ENCODE results near the gene UMPS.

UMPS gene

DNA sequence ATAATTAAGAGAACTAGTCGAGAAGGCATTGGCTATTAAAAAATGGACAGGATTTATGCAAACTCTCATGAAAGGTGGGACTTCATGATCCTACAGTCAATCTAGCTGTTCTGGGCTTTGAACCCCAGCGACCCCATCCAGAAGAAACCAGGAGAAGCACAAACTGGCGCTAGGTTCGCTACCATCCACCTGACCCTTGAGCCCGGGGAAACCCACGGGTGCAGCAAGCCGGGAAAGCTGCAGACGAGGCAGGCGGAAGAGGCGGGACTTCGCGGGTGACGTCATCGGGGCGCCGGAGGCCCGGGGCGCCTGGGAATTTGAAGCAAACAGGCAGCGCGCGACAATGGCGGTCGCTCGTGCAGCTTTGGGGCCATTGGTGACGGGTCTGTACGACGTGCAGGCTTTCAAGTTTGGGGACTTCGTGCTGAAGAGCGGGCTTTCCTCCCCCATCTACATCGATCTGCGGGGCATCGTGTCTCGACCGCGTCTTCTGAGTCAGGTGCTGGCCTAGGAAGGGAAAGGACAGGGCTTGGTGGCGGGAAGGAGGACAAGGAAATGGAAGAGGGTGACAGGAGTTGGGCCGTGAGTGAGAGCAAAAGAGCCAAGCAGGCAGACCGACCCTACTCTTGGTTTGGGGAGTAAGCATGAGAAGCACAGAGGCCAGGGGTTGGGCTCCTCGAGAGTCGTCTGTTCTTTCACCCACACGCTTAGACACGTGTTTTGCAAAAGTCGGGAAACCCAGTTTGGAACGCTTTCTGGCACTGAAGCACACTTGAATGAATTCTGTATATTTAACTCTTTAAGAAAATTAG, at the start of gene UMPS:
Gene UMPS (plus strand): TSS at position 324 of the 812 bp plus-strand sequence. CDS start 20 bp downstream, at position 344.
- peak within 1 kb of the TSS; percentile 77 to 82 for H3K9ac ChIP-seq (ENCODE audit: low read depth in 1 of 2, low read length in 2 of 2)
- no peaks in the 10 kb centered on the region for H3K9me3 ChIP-seq (ENCODE audit: control insufficient read depth in 1 of 2, low read length in 2 of 2)
- no peaks in the 10 kb centered on the region for H3K36me3 ChIP-seq (ENCODE audit: control insufficient read depth in 1 of 2, insufficient read depth in 2 of 2, low read length in 2 of 2)
- peaks cover 20 to 22% of the 10 kb centered on the region in 2 donors for H3K4me1 ChIP-seq (ENCODE audit: control insufficient read depth in 1 of 2, insufficient read depth in 2 of 2, low read length in 2 of 2)
- H3K4me3 ChIP-seq (ENCODE audit: low read depth in 1 of 2, low read length in 2 of 2): peak within 1 kb of the TSS; percentile 89 to 93
- H3K27me3 ChIP-seq (ENCODE audit: control insufficient read depth in 1 of 2, insufficient read depth in 2 of 2, low read length in 2 of 2): peaks cover 0 to 6% of the 10 kb centered on the region in 2 donors
- H3K27ac ChIP-seq (ENCODE audit: low read depth, low read length): peak within 1 kb of the TSS; percentile 13

GRCh38 chr3:124680521-124680920, 49.7 kb upstream of the UMPS start:
- no peaks in the 10 kb centered on the region for H3K27me3 ChIP-seq (ENCODE audit: control insufficient read depth in 1 of 2, insufficient read depth in 2 of 2, low read length in 2 of 2)
- H3K4me3 ChIP-seq (ENCODE audit: low read depth in 1 of 2, low read length in 2 of 2): no peak overlapping the region
- H3K36me3 ChIP-seq (ENCODE audit: control insufficient read depth in 1 of 2, insufficient read depth in 2 of 2, low read length in 2 of 2): peaks cover 6 to 33% of the 10 kb centered on the region in 2 donors
- peaks cover 0 to 5% of the 10 kb centered on the region in 2 donors for H3K4me1 ChIP-seq (ENCODE audit: control insufficient read depth in 1 of 2, insufficient read depth in 2 of 2, low read length in 2 of 2)
- no peak overlapping the region for H3K27ac ChIP-seq (ENCODE audit: low read depth, low read length)
- no peaks in the 10 kb centered on the region for H3K9me3 ChIP-seq (ENCODE audit: control insufficient read depth in 1 of 2, low read length in 2 of 2)
- H3K9ac ChIP-seq (ENCODE audit: low read depth in 1 of 2, low read length in 2 of 2): no peak overlapping the region

DNA sequence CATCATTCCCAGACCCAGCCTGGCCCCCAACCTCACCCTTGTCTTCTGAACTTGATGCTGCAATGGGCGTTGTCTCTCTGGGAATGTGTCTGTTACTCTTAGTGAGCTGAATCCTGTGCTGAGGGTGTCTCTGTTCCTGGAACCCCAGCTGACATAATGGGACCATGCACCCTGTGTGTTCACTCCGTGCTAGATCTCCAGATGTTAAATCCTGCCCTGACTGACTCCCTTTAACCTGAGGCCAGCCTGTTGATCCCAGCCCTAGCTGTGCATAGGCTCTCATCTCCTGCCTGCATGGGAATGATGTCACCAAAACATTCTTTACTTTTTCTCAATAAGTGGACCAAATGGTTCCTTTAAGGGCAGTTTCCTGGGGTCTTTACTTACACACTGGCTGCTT, 48.0 kb upstream of the UMPS start:
- no peaks in the 10 kb centered on the region for H3K27me3 ChIP-seq (ENCODE audit: control insufficient read depth in 1 of 2, insufficient read depth in 2 of 2, low read length in 2 of 2)
- H3K4me1 ChIP-seq (ENCODE audit: control insufficient read depth in 1 of 2, insufficient read depth in 2 of 2, low read length in 2 of 2): peaks cover 5 to 9% of the 10 kb centered on the region in 2 donors
- no peak overlapping the region for H3K4me3 ChIP-seq (ENCODE audit: low read depth in 1 of 2, low read length in 2 of 2)
- H3K36me3 ChIP-seq (ENCODE audit: control insufficient read depth in 1 of 2, insufficient read depth in 2 of 2, low read length in 2 of 2): peaks cover 3 to 16% of the 10 kb centered on the region in 2 donors
- no peaks in the 10 kb centered on the region for H3K9me3 ChIP-seq (ENCODE audit: control insufficient read depth in 1 of 2, low read length in 2 of 2)
- H3K27ac ChIP-seq (ENCODE audit: low read depth, low read length): no peak overlapping the region
- no peak overlapping the region for H3K9ac ChIP-seq (ENCODE audit: low read depth in 1 of 2, low read length in 2 of 2)

GRCh38 chr3:124684459-124684858, 45.8 kb upstream of the UMPS start:
- H3K27ac ChIP-seq (ENCODE audit: low read depth, low read length): no peak overlapping the region
- H3K4me1 ChIP-seq (ENCODE audit: control insufficient read depth in 1 of 2, insufficient read depth in 2 of 2, low read length in 2 of 2): peaks cover 5 to 9% of the 10 kb centered on the region in 2 donors
- no peak overlapping the region for H3K4me3 ChIP-seq (ENCODE audit: low read depth in 1 of 2, low read length in 2 of 2)
- no peak overlapping the region for H3K9ac ChIP-seq (ENCODE audit: low read depth in 1 of 2, low read length in 2 of 2)
- peaks cover 0 to under 1% of the 10 kb centered on the region in 2 donors for H3K36me3 ChIP-seq (ENCODE audit: control insufficient read depth in 1 of 2, insufficient read depth in 2 of 2, low read length in 2 of 2)
- no peaks in the 10 kb centered on the region for H3K9me3 ChIP-seq (ENCODE audit: control insufficient read depth in 1 of 2, low read length in 2 of 2)
- no peaks in the 10 kb centered on the region for H3K27me3 ChIP-seq (ENCODE audit: control insufficient read depth in 1 of 2, insufficient read depth in 2 of 2, low read length in 2 of 2)

DNA sequence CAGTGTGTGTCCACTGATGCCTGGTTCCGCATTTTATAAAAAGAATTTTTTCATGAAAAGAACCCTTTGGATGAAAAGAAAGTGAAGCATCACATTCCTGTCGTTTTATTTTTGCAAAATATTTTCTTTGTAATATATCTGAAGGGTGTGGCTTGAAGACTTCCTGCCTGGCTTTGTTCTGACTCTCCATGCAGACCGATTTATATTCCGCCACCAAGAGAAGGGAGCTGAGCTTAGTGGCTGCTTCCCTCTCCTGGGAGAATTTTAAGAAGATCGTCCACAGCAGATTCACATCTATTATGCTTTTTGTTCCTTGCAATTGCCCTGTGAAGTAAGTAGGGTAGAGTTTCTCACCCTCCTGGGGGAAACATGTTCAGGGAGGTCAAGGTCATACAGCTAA, 45.2 kb upstream of the UMPS start:
- Histone ChIP-seq H3K27me3 (ENCODE audit: control insufficient read depth in 1 of 2, insufficient read depth in 2 of 2, low read length in 2 of 2) (no peaks in the 10 kb centered on the region), H3K9me3 (ENCODE audit: control insufficient read depth in 1 of 2, low read length in 2 of 2) (no peaks in the 10 kb centered on the region), H3K27ac (ENCODE audit: low read depth, low read length) (no peak overlapping the region), H3K9ac (ENCODE audit: low read depth in 1 of 2, low read length in 2 of 2) (no peak overlapping the region), H3K4me3 (ENCODE audit: low read depth in 1 of 2, low read length in 2 of 2) (no peak overlapping the region), H3K36me3 (ENCODE audit: control insufficient read depth in 1 of 2, insufficient read depth in 2 of 2, low read length in 2 of 2) (no peaks in the 10 kb centered on the region), H3K4me1 (ENCODE audit: control insufficient read depth in 1 of 2, insufficient read depth in 2 of 2, low read length in 2 of 2) (peaks cover 5 to 9% of the 10 kb centered on the region in 2 donors)

GRCh38 chr3:124685481-124685880, 44.8 kb upstream of the UMPS start:
- Histone ChIP-seq H3K36me3 (ENCODE audit: control insufficient read depth in 1 of 2, insufficient read depth in 2 of 2, low read length in 2 of 2) (no peaks in the 10 kb centered on the region), H3K27ac (ENCODE audit: low read depth, low read length) (no peak overlapping the region), H3K4me3 (ENCODE audit: low read depth in 1 of 2, low read length in 2 of 2) (no peak overlapping the region), H3K9ac (ENCODE audit: low read depth in 1 of 2, low read length in 2 of 2) (no peak overlapping the region), H3K9me3 (ENCODE audit: control insufficient read depth in 1 of 2, low read length in 2 of 2) (no peaks in the 10 kb centered on the region), H3K4me1 (ENCODE audit: control insufficient read depth in 1 of 2, insufficient read depth in 2 of 2, low read length in 2 of 2) (peaks cover 5 to 9% of the 10 kb centered on the region in 2 donors), H3K27me3 (ENCODE audit: control insufficient read depth in 1 of 2, insufficient read depth in 2 of 2, low read length in 2 of 2) (no peaks in the 10 kb centered on the region)

DNA sequence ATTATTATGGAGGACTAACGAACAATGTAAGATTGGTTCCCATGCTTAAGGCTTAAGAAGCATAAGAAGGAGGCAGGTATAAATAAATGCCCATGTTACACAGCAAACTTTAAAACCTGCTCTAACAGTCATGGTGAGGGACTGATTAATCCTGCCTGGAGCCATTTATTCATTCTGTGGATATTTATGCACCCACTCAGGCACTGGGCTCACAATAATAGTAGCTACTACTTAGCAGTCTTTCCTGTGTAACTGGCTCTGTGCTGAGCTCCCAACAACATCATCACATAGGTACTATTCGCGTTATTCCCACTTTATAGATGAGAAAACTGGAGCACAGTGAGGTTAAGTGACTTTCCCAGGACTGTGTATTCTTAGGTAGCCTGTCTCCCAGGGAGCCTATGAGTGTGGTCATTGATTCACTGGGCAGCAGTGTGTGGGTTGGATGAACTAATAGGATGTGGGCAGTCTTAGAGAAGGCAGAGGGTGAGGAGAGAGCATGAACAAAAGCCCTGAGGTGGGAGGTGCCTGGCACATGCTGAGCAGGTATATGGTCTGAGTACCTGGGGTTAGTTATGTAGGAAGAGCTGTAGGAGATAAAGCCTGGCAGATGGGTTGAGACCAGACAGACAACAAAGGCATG, 44.1 kb upstream of the UMPS start:
- H3K27ac ChIP-seq (ENCODE audit: low read depth, low read length): no peak overlapping the region
- no peak overlapping the region for H3K4me3 ChIP-seq (ENCODE audit: low read depth in 1 of 2, low read length in 2 of 2)
- H3K36me3 ChIP-seq (ENCODE audit: control insufficient read depth in 1 of 2, insufficient read depth in 2 of 2, low read length in 2 of 2): no peaks in the 10 kb centered on the region
- no peaks in the 10 kb centered on the region for H3K9me3 ChIP-seq (ENCODE audit: control insufficient read depth in 1 of 2, low read length in 2 of 2)
- H3K9ac ChIP-seq (ENCODE audit: low read depth in 1 of 2, low read length in 2 of 2): no peak overlapping the region
- no peaks in the 10 kb centered on the region for H3K27me3 ChIP-seq (ENCODE audit: control insufficient read depth in 1 of 2, insufficient read depth in 2 of 2, low read length in 2 of 2)
- H3K4me1 ChIP-seq (ENCODE audit: control insufficient read depth in 1 of 2, insufficient read depth in 2 of 2, low read length in 2 of 2): peaks cover 5 to 9% of the 10 kb centered on the region in 2 donors

- no peak overlapping the region for H3K9ac ChIP-seq (ENCODE audit: low read depth in 1 of 2, low read length in 2 of 2)
- H3K4me3 ChIP-seq (ENCODE audit: low read depth in 1 of 2, low read length in 2 of 2): no peak overlapping the region
- H3K9me3 ChIP-seq (ENCODE audit: control insufficient read depth in 1 of 2, low read length in 2 of 2): no peaks in the 10 kb centered on the region
- H3K36me3 ChIP-seq (ENCODE audit: control insufficient read depth in 1 of 2, insufficient read depth in 2 of 2, low read length in 2 of 2): no peaks in the 10 kb centered on the region
- H3K27ac ChIP-seq (ENCODE audit: low read depth, low read length): no peak overlapping the region
- H3K4me1 ChIP-seq (ENCODE audit: control insufficient read depth in 1 of 2, insufficient read depth in 2 of 2, low read length in 2 of 2): peaks cover 5 to 9% of the 10 kb centered on the region in 2 donors
- no peaks in the 10 kb centered on the region for H3K27me3 ChIP-seq (ENCODE audit: control insufficient read depth in 1 of 2, insufficient read depth in 2 of 2, low read length in 2 of 2)
Observed at GRCh38 chr3:124688581-124689454, 41.4 kb upstream of the UMPS start.

GRCh38 chr3:124691599-124691998, 38.7 kb upstream of the UMPS start:
- Histone ChIP-seq H3K4me1 (ENCODE audit: control insufficient read depth in 1 of 2, insufficient read depth in 2 of 2, low read length in 2 of 2) (no peaks in the 10 kb centered on the region), H3K9ac (ENCODE audit: low read depth in 1 of 2, low read length in 2 of 2) (no peak overlapping the region), H3K9me3 (ENCODE audit: control insufficient read depth in 1 of 2, low read length in 2 of 2) (no peaks in the 10 kb centered on the region), H3K36me3 (ENCODE audit: control insufficient read depth in 1 of 2, insufficient read depth in 2 of 2, low read length in 2 of 2) (no peaks in the 10 kb centered on the region), H3K4me3 (ENCODE audit: low read depth in 1 of 2, low read length in 2 of 2) (no peak overlapping the region), H3K27me3 (ENCODE audit: control insufficient read depth in 1 of 2, insufficient read depth in 2 of 2, low read length in 2 of 2) (no peaks in the 10 kb centered on the region), H3K27ac (ENCODE audit: low read depth, low read length) (no peak overlapping the region)

Data from duodenal mucosa (tissue), 2 donors.